MM.1S (cell line): ENCODE data around the gene TACC2.

ENCODE experiments used
- EZH2 ChIP-seq: fragments of 300-600 bp; sonication (generic); optimal IDR thresholded peaks from 2 replicates; pipeline ENCODE3; 2017; ENCODE audit warnings: low read depth, mild to moderate bottlenecking, antibody characterized with exemption, low read length, mixed read lengths
- TF ChIP-seq, protein P1 (sequence below): fragments of 300-600 bp; sonication (generic); IDR thresholded peaks from 2 replicates; pipeline ENCODE4 v1.5.1; 2016; ENCODE audit warnings: antibody characterized with exemption, low read length, mixed read lengths

- TF ChIP-seq, protein P1, sequence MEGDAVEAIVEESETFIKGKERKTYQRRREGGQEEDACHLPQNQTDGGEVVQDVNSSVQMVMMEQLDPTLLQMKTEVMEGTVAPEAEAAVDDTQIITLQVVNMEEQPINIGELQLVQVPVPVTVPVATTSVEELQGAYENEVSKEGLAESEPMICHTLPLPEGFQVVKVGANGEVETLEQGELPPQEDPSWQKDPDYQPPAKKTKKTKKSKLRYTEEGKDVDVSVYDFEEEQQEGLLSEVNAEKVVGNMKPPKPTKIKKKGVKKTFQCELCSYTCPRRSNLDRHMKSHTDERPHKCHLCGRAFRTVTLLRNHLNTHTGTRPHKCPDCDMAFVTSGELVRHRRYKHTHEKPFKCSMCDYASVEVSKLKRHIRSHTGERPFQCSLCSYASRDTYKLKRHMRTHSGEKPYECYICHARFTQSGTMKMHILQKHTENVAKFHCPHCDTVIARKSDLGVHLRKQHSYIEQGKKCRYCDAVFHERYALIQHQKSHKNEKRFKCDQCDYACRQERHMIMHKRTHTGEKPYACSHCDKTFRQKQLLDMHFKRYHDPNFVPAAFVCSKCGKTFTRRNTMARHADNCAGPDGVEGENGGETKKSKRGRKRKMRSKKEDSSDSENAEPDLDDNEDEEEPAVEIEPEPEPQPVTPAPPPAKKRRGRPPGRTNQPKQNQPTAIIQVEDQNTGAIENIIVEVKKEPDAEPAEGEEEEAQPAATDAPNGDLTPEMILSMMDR, result no peak
- no peak for TF ChIP-seq EZH2
Measured at GRCh38 chr10:122210481-122211265, 221.7 kb downstream of the TACC2 start.
